GM18868 (cell line): ENCODE results near the gene UQCRQ.
"Not testable (repeated sequence)": the region's sequence is repeated elsewhere in the genome, so short reads cannot be mapped to it uniquely, and the experiment has no call there.

Experiments used
- ATAC-seq: cut with Tn5 transposase; IDR thresholded peaks from one replicate; pipeline ENCODE4 v1.9.1; 2021; ENCODE audit warnings: mild to moderate bottlenecking, moderate library complexity; ENCODE audit not compliant: unreplicated experiment

UQCRQ gene

GRCh38 chr5:132831095-132831860, 35.2 kb upstream of the UQCRQ start:
- no peak for ATAC-seq

- no peak for ATAC-seq
Observed at GRCh38 chr5:132832612-132833011, 33.8 kb upstream of the UQCRQ start.

- ATAC-seq: no peak
Observed at GRCh38 chr5:132834057-132834456, 32.4 kb upstream of the UQCRQ start.

- no peak for ATAC-seq
Observed at GRCh38 chr5:132836852-132837251, 29.6 kb upstream of the UQCRQ start.

GRCh38 chr5:132837868-132838267, 28.6 kb upstream of the UQCRQ start:
- no peak for ATAC-seq

GRCh38 chr5:132838516-132839282, 27.7 kb upstream of the UQCRQ start:
- ATAC-seq: no peak

- ATAC-seq: no peak
Observed at GRCh38 chr5:132839426-132840301, 26.8 kb upstream of the UQCRQ start.

- no peak for ATAC-seq
Observed at GRCh38 chr5:132840313-132840712, 26.1 kb upstream of the UQCRQ start.

GRCh38 chr5:132840896-132841295, 25.5 kb upstream of the UQCRQ start:
- ATAC-seq: no peak

- no peak for ATAC-seq
Observed at GRCh38 chr5:132841305-132841704, 25.1 kb upstream of the UQCRQ start.

GRCh38 chr5:132848270-132848669, 18.2 kb upstream of the UQCRQ start:
- ATAC-seq: no peak

- no peak for ATAC-seq
Observed at GRCh38 chr5:132849347-132849746, 17.1 kb upstream of the UQCRQ start.

- no peak for ATAC-seq
Observed at GRCh38 chr5:132850066-132850465, 16.4 kb upstream of the UQCRQ start.

- no peak for ATAC-seq
Observed at GRCh38 chr5:132853323-132853722, 13.1 kb upstream of the UQCRQ start.

GRCh38 chr5:132853790-132854189, 12.7 kb upstream of the UQCRQ start:
- no peak for ATAC-seq

GRCh38 chr5:132854301-132854700, 12.1 kb upstream of the UQCRQ start:
- ATAC-seq: no peak

GRCh38 chr5:132854992-132855391, 11.4 kb upstream of the UQCRQ start:
- not testable (repeated sequence) for ATAC-seq

- no peak for ATAC-seq
Observed at GRCh38 chr5:132856011-132856410, 10.4 kb upstream of the UQCRQ start.

- ATAC-seq: no peak
Observed at GRCh38 chr5:132859889-132860437, 6.5 kb upstream of the UQCRQ start.

- no peak for ATAC-seq
Observed at GRCh38 chr5:132860742-132861141, 5.7 kb upstream of the UQCRQ start.
